PFSK-1 (cell line): ENCODE data around the gene FLAD1.

ENCODE experiments used
- FOXP2 ChIP-seq: optimal IDR thresholded peaks from 2 replicates; pipeline ENCODE3; 2011; ENCODE audit warnings: borderline replicate concordance, control low read depth, inconsistent platforms; ENCODE audit not compliant: insufficient read depth; ENCODE audit errors: extremely low read length, extremely low read depth
- POLR2AphosphoS5 ChIP-seq: IDR thresholded peaks from 2 replicates; pipeline ENCODE4 v1.6.1; 2012; ENCODE audit warnings: low read depth, mild to moderate bottlenecking, control low read depth, low read length, moderate library complexity
- REST ChIP-seq, 2 experiments: IDR thresholded peaks; 2 replicates each; pipeline versions ENCODE4 v1.6.1 to v1.8.0; 2011 to 2012; ENCODE audit warnings: low read depth in 2 of 2, low read length in 2 of 2, control low read depth in 1 of 2, inconsistent platforms in 1 of 2, mild to moderate bottlenecking in 1 of 2, moderate library complexity in 1 of 2; ENCODE audit not compliant: insufficient read depth in 1 of 2
- SIN3A ChIP-seq: IDR thresholded peaks from 2 replicates; pipeline ENCODE4 v1.6.1; 2012; ENCODE audit warnings: mild to moderate bottlenecking, low read length, moderate library complexity, borderline replicate concordance; ENCODE audit not compliant: insufficient read depth
- TAF1 ChIP-seq: IDR thresholded peaks from 2 replicates; pipeline ENCODE4 v1.6.1; 2012; ENCODE audit warnings: low read length, control low read depth, borderline replicate concordance; ENCODE audit not compliant: insufficient read depth

FLAD1 gene

DNA sequence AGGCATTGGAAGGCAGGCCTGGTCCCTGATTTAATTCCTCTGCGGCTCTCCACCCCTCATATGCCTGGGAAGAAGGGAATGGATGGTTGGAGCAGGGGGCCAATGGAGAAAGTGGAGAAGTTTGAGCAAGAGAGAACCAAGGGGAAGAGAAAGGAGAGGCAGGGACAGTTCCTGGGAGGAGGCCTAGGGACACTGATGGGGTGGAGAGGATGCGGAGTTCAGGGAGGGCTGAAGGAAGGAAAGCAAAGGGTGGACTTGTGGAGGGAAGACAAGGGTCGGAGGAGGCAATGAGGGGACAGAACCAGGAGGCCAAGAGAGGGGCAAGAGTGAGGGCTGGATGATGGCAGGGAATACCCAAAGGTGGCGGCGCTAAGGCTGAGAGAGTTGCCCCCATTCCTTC lies 26.6 kb downstream of the FLAD1 start:
- TF ChIP-seq FOXP2 (no peak), TAF1 (no peak), POLR2AphosphoS5 (no peak), SIN3A (no peak), REST (IDR thresholded peaks at IDR 0.05; ENCODE audit: insufficient read depth in 1 of 2, low read depth in 2 of 2, low read length in 2 of 2) (no peak)

GRCh38 chr1:155010211-155010918 lies 27.2 kb downstream of the FLAD1 start:
- TF ChIP-seq SIN3A: no peak
- no peak for TF ChIP-seq REST (IDR thresholded peaks at IDR 0.05; ENCODE audit: insufficient read depth in 1 of 2, low read depth in 2 of 2, low read length in 2 of 2)
- TF ChIP-seq TAF1: no peak
- TF ChIP-seq POLR2AphosphoS5: no peak

DNA sequence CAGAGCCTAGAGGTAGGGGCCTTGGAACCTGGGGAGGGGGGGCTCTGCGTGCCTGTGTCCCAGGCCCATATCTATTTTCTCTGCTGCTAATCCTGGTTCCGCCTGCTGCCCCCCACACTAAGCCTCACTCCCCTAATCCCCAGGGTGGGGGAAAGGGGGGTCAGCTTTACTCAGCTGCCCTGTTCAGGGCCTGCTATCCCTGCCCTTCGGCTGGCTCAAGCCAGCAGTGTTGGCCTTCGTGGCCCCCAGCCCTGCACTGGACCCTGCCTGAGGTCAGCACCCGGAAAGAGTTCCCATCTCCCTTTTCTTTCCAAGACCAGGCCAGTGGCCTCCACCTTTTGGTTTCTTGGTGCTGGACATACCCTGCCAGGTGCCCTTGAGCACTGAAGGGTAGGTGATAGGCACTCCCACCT lies 27.9 kb downstream of the FLAD1 start:
- TF ChIP-seq FOXP2 (no peak), SIN3A (no peak), REST (IDR thresholded peaks at IDR 0.05; ENCODE audit: insufficient read depth in 1 of 2, low read depth in 2 of 2, low read length in 2 of 2) (no peak), TAF1 (no peak), POLR2AphosphoS5 (no peak)

DNA sequence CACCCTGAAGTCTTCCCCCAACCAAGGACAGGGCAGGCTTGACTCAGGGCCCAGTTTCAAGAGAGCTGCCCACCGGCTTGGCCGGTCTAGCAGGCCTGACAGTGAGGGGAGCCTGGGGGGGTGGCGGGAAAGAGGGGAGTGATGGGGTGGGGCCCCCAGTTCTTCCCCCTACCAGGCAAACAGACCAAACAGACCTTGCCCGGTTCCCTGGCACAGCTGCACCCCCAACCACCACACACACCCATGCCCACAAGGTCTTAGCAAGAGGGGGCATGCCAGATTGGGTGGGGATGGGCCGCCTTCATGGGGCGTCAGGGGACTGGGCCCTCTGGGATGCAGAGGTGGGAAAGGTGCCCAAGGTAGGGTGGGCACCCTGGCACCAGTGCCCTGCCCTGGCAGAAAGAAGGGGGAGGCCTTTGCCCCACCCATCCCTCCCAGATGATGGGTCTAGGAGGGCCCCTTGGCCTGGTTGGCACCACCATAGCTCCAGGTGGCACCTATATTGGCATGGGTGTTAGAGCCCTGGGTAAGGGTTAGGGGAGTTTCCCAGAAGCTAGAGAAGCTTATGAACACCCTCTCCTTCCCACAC lies 28.4 kb downstream of the FLAD1 start:
- TF ChIP-seq SIN3A (no peak), TAF1 (no peak), FOXP2 (no peak), REST (IDR thresholded peaks at IDR 0.05; ENCODE audit: insufficient read depth in 1 of 2, low read depth in 2 of 2, low read length in 2 of 2) (no peak), POLR2AphosphoS5 (no peak)
